Measurements from ENCODE around the gene GPR83. TPM values are rescaled to one million over a fixed set of nuclear protein-coding genes. Genes with fewer than 3 reads are reported as not detected.

Gene GPR83
- total and polyA plus RNA-seq, 2 of the 4 experiments (the other 2 are of a cell fraction): under 0.01 to 0.07 TPM

DNA sequence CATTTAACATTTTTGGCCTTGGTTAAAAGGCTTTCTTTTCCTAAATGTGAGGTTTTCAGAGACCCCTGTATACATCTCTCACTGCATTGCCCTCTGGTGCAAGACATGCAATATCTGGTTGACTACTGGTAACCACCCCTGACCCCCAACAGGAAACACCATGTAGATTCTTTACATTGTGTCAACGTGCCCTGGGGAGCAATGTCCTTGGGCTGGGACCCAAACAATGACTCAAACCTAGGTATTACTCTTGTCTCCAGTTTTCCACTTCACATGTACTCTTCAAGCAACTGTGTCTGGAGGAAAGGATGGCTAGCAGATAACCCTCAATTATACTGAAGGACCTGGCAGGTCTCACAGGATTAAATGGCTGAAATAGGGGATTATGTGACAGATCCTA is 1.1 kb upstream of the GPR83 start:
- Histone ChIP-seq H3K18ac (ENCODE audit: low read depth, low read length) (no peak overlapping the region), H2BK120ac (ENCODE audit: low read depth, low read length) (no peak overlapping the region), H3K9me3 (ENCODE audit: control insufficient read depth, insufficient read depth, low read length) (no peaks in the 10 kb centered on the region; the same call in 1 of the 2 replicates), H4K91ac (ENCODE audit: insufficient read depth, low read depth, low read length) (no peak overlapping the region), H2AK9ac (replicated peaks; ENCODE audit: low read depth, low read length, poor library complexity) (no peak overlapping the region), H3K14ac (replicated peaks; ENCODE audit: low read depth, low read length) (no peak overlapping the region), H2BK15ac (ENCODE audit: low read depth, low read length) (no peak overlapping the region), H4K5ac (ENCODE audit: low read depth, low read length) (no peak overlapping the region), H3K36me3 (ENCODE audit: control insufficient read depth, insufficient read depth, low read length) (no peaks in the 10 kb centered on the region), H3K9me1 (ENCODE audit: insufficient read depth, low read length) (no peaks in the 10 kb centered on the region), H2AFZ (replicated peaks; ENCODE audit: low read length, poor library complexity) (no peak overlapping the region), H2AK5ac (ENCODE audit: low read depth, low read length) (no peak overlapping the region), H3K4ac (ENCODE audit: low read depth, low read length) (no peak overlapping the region), H2BK20ac (ENCODE audit: low read depth, low read length) (no peak overlapping the region), H3K4me3 (ENCODE audit: insufficient read depth, low read depth, low read length) (no peak overlapping the region), H3K27me3 (ENCODE audit: control insufficient read depth, insufficient read depth, low read length) (peaks cover 33% of the 10 kb centered on the region), H4K8ac (ENCODE audit: low read depth in 2 of 2, low read length in 2 of 2) (no peak overlapping the region), H3K9ac (ENCODE audit: low read depth, low read length) (no peak overlapping the region), H3K23ac (ENCODE audit: low read depth, low read length) (no peak overlapping the region), H4K20me1 (ENCODE audit: insufficient read depth, low read length) (no peaks in the 10 kb centered on the region), H3K79me1 (ENCODE audit: low read depth in 1 of 2, low read length in 2 of 2) (no peaks in the 10 kb centered on the region), H3K4me1 (ENCODE audit: control insufficient read depth, insufficient read depth, low read length) (peaks cover 4% of the 10 kb centered on the region; the same call in 1 of the 2 replicates), H3K4me2 (ENCODE audit: low read depth, low read length) (no peak overlapping the region), H2BK5ac (ENCODE audit: low read depth, low read length, poor library complexity, severe bottlenecking) (no peak overlapping the region), H3K27ac (ENCODE audit: insufficient read depth, low read length) (no peak overlapping the region), H3K56ac (ENCODE audit: extremely low read depth, insufficient read depth, low read length) (no peak overlapping the region)
- ATAC-seq (ENCODE audit: low read depth): no peak
- dilution Hi-C loops (cut with HindIII; ENCODE audit: low sequenced_read_pairs, unreplicated experiment) (no loop called here), in situ Hi-C loops (cut with MboI; ENCODE audit: low sequenced_read_pairs) (no loop called here), intact Hi-C loops (cut with micrococcal nuclease) (no loop called here)
- no peak for TF ChIP-seq RAD21 (IDR thresholded peaks at IDR 0.05; ENCODE audit: low read length)
- TF ChIP-seq MXI1 (IDR thresholded peaks at IDR 0.05; ENCODE audit: borderline replicate concordance, low read depth, low read length): no peak
- TF ChIP-seq, protein P1, sequence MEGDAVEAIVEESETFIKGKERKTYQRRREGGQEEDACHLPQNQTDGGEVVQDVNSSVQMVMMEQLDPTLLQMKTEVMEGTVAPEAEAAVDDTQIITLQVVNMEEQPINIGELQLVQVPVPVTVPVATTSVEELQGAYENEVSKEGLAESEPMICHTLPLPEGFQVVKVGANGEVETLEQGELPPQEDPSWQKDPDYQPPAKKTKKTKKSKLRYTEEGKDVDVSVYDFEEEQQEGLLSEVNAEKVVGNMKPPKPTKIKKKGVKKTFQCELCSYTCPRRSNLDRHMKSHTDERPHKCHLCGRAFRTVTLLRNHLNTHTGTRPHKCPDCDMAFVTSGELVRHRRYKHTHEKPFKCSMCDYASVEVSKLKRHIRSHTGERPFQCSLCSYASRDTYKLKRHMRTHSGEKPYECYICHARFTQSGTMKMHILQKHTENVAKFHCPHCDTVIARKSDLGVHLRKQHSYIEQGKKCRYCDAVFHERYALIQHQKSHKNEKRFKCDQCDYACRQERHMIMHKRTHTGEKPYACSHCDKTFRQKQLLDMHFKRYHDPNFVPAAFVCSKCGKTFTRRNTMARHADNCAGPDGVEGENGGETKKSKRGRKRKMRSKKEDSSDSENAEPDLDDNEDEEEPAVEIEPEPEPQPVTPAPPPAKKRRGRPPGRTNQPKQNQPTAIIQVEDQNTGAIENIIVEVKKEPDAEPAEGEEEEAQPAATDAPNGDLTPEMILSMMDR (conservative IDR thresholded peaks at IDR 0.05; ENCODE audit: low read depth, low read length): no peak
- no peak for TF ChIP-seq MAZ (IDR thresholded peaks at IDR 0.05; ENCODE audit: borderline replicate concordance, low read depth, low read length)
- no peak for TF ChIP-seq RFX5 (IDR thresholded peaks at IDR 0.05; ENCODE audit: low read depth, low read length)
- TF ChIP-seq, protein P2, sequence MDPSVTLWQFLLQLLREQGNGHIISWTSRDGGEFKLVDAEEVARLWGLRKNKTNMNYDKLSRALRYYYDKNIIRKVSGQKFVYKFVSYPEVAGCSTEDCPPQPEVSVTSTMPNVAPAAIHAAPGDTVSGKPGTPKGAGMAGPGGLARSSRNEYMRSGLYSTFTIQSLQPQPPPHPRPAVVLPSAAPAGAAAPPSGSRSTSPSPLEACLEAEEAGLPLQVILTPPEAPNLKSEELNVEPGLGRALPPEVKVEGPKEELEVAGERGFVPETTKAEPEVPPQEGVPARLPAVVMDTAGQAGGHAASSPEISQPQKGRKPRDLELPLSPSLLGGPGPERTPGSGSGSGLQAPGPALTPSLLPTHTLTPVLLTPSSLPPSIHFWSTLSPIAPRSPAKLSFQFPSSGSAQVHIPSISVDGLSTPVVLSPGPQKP (IDR thresholded peaks at IDR 0.05; ENCODE audit: borderline replicate concordance, low read depth, low read length): no peak
- no peak for TF ChIP-seq SMC3 (IDR thresholded peaks at IDR 0.05; ENCODE audit: low read depth, low read length)
- TF ChIP-seq CHD1 (IDR thresholded peaks at IDR 0.05; ENCODE audit: low read depth, low read length): no peak
- no peak for TF ChIP-seq RCOR1 (IDR thresholded peaks at IDR 0.05; ENCODE audit: insufficient replicate concordance, low read length)
- TF ChIP-seq MAFK (IDR thresholded peaks at IDR 0.05; ENCODE audit: low read depth, low read length): no peak
- TF ChIP-seq BHLHE40 (IDR thresholded peaks at IDR 0.05; ENCODE audit: low read depth, low read length): no peak
- no peak for DNase-seq
- CTCF ChIA-PET: no interaction called here
- POLR2A ChIA-PET (ENCODE audit: unreplicated experiment): no interaction called here
- WGBS, 2 experiments (ENCODE audit: extremely low coverage in 2 of 2, insufficient read length in 1 of 2): no CpG with 5 or more reads among the region's 1 CpG
- BruUV-seq (replicated peaks): no TSS peak

All from IMR-90 (cell line).